Measurements from ENCODE around the gene PTPRN.

GRCh38 chr2:219254590-219255201 is 54.5 kb downstream of the PTPRN start:
- no peak for TF ChIP-seq GATA3 (IDR thresholded peaks at IDR 0.05; ENCODE audit: low read depth, low read length)
- no peak for TF ChIP-seq GATA2 (IDR thresholded peaks at IDR 0.05; ENCODE audit: low read depth, low read length)

All from SH-SY5Y (cell line).